ENCODE measurements around the gene ASPHD2.
"Not testable (repeated sequence)": the region's sequence is repeated elsewhere in the genome, so short reads cannot be mapped to it uniquely, and the experiment has no call there.

Gene ASPHD2

DNA sequence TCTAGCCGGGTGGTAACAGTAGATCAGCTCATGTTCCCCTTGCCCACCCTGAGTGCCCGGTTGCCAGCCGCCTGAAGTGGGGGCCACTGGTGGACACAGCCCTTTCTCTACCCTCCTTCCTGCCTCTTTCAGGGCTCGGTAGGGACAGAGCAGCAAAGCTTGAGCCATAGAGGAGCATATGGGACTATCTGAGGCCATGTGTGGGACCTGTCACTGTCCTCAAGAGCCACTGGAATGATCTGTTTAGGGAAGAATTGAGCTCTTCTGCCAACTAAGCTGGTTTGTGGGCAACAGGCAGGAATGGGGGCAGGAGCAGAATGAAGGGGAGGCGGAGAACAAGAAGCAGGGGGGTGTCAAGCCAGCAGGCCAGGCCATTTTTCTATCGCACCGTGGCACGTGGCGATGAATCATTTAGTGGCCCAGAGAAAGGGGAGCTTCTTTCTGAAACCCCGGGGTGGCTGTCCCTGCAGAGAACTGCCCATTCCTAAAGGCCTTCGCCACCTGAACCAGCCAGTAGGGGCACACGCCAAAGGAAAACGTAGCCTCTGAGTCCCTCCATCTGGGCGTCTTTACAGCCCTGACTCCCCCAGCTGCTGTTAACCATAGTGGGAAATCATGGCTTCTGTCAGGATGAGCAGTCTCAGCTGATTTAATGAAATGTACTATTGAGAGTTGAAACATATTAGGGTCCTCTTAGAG is 8.8 kb downstream of the ASPHD2 start:
- no peak for DNase-seq (ENCODE audit: low read depth)
- no peak overlapping the region for H3K4me3 ChIP-seq (ENCODE audit: low read depth, low read length)
- TF ChIP-seq, protein P1, sequence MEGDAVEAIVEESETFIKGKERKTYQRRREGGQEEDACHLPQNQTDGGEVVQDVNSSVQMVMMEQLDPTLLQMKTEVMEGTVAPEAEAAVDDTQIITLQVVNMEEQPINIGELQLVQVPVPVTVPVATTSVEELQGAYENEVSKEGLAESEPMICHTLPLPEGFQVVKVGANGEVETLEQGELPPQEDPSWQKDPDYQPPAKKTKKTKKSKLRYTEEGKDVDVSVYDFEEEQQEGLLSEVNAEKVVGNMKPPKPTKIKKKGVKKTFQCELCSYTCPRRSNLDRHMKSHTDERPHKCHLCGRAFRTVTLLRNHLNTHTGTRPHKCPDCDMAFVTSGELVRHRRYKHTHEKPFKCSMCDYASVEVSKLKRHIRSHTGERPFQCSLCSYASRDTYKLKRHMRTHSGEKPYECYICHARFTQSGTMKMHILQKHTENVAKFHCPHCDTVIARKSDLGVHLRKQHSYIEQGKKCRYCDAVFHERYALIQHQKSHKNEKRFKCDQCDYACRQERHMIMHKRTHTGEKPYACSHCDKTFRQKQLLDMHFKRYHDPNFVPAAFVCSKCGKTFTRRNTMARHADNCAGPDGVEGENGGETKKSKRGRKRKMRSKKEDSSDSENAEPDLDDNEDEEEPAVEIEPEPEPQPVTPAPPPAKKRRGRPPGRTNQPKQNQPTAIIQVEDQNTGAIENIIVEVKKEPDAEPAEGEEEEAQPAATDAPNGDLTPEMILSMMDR (IDR thresholded peaks at IDR 0.05; ENCODE audit: control insufficient read depth, extremely low read depth, insufficient read depth) = no peak

- not testable (repeated sequence) for H3K4me3 ChIP-seq (ENCODE audit: low read depth, low read length); DNase-seq (ENCODE audit: low read depth)
Measured at GRCh38 chr22:26438776-26439175, 9.7 kb downstream of the ASPHD2 start.

DNA sequence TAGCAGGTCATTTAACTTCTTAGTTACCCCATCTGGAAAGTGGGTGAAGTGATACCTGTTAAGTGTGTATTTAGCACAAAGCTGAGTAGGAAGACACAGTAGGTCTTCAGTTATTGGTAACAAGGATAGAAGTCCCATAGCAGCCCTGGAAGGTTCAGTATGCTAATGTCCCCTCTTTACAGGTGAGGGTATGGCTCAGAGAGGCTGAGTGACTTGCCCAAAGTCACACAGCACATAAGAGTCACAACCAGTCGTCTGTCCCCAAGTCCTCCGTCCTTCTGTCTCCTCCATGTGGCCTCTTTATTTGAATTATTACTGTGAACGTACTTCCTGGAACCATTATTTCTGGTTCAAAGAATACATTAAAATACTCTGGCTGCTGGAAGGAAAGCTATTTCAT is 10.5 kb downstream of the ASPHD2 start:
- DNase-seq (ENCODE audit: low read depth) = no peak
- TF ChIP-seq, protein P1 (IDR thresholded peaks at IDR 0.05; ENCODE audit: control insufficient read depth, extremely low read depth, insufficient read depth) = no peak
- no peak overlapping the region for H3K4me3 ChIP-seq (ENCODE audit: low read depth, low read length)

- TF ChIP-seq, protein P1 (IDR thresholded peaks at IDR 0.05; ENCODE audit: control insufficient read depth, extremely low read depth, insufficient read depth) = no peak
- DNase-seq (ENCODE audit: low read depth) = no peak
- no peak overlapping the region for H3K4me3 ChIP-seq (ENCODE audit: low read depth, low read length)
Measured at GRCh38 chr22:26442086-26442756, 13.2 kb downstream of the ASPHD2 start.

DNA sequence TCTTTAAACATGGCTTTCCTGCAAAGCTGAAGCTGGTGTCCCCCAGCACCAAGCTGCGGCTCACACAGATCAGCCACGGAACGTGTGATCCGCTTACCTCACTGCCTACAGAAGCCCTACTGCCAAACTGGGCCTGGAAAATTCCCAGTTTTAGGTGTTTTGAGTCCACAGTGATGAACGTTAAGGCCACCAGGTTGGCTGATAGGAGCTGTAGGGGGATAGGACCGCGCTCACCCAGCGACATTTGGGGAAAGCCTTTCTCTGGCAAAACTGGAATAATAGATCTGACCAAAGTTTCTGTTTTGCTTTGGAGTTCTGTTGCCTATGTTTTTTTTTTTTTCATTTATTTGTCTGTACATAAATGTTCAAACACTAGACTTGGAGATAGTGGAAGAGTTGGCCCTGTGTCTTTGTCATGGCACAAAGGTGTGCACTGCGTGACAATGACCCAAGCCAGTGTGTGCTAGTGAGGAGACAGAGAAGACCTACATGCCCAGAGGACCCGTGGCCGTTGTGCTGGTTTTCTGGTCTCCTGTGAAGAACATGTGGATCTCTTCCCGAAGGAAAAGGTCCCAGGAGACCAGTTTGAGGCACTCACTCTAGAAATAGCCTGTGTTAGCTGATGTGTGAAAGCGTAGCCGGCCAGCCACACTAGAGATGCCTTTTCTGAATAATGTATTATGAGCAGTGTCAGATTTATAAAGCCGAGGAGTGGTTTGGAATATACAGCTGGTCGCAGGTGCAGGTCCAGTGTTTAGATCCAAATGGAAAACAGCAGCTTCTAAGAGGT is 15.0 kb downstream of the ASPHD2 start:
- TF ChIP-seq, protein P1 (IDR thresholded peaks at IDR 0.05; ENCODE audit: control insufficient read depth, extremely low read depth, insufficient read depth) = no peak
- DNase-seq (ENCODE audit: low read depth) = no peak
- no peak overlapping the region for H3K4me3 ChIP-seq (ENCODE audit: low read depth, low read length)

DNA sequence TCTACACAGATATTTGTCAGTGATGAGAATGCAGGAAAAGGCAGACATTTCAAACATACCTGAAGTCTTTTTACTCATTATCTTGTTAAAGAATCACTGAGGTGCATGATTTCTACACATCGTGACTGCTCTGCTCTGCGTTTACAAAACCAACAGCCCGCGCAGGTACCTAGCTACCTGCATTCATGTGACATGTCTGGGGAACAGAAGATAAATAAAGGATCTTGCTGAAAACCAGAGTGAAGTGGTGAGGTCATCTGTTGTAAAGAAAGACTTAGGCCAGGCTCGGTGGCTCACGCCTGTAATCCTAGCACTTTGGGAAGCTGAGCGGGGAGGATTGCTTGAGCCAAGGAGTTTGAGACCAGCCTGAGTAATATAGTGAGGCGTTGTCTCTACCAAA is 15.7 kb downstream of the ASPHD2 start:
- DNase-seq (ENCODE audit: low read depth) = no peak
- TF ChIP-seq, protein P1 (IDR thresholded peaks at IDR 0.05; ENCODE audit: control insufficient read depth, extremely low read depth, insufficient read depth) = no peak
- H3K4me3 ChIP-seq (ENCODE audit: low read depth, low read length) = no peak overlapping the region

GRCh38 chr22:26445577-26446275 is 16.7 kb downstream of the ASPHD2 start:
- H3K4me3 ChIP-seq (ENCODE audit: low read depth, low read length) = no peak overlapping the region

More at GRCh38 chr22:26445577-26446275, 16.7 kb downstream of the ASPHD2 start:
- TF ChIP-seq, protein P1 (IDR thresholded peaks at IDR 0.05; ENCODE audit: control insufficient read depth, extremely low read depth, insufficient read depth) = no peak
- no peak for DNase-seq (ENCODE audit: low read depth)

Data from LNCaP clone FGC (cell line).